Stimulated activated CD4-positive, alpha-beta T cell treated with anti-CD3 and anti-CD28 coated beads, TNF-alpha, amount 100 ng/mL, for 1 hour (primary cell): ENCODE results near the gene IGLL5.

Source experiments
- DNase-seq, 3 donors: peaks; one replicate each; pipeline ENCODE4 v3.0.0-alpha.2; 2020; ENCODE audit warnings: low read depth in 3 of 3, low spot score in 1 of 3

IGLL5 gene

DNA sequence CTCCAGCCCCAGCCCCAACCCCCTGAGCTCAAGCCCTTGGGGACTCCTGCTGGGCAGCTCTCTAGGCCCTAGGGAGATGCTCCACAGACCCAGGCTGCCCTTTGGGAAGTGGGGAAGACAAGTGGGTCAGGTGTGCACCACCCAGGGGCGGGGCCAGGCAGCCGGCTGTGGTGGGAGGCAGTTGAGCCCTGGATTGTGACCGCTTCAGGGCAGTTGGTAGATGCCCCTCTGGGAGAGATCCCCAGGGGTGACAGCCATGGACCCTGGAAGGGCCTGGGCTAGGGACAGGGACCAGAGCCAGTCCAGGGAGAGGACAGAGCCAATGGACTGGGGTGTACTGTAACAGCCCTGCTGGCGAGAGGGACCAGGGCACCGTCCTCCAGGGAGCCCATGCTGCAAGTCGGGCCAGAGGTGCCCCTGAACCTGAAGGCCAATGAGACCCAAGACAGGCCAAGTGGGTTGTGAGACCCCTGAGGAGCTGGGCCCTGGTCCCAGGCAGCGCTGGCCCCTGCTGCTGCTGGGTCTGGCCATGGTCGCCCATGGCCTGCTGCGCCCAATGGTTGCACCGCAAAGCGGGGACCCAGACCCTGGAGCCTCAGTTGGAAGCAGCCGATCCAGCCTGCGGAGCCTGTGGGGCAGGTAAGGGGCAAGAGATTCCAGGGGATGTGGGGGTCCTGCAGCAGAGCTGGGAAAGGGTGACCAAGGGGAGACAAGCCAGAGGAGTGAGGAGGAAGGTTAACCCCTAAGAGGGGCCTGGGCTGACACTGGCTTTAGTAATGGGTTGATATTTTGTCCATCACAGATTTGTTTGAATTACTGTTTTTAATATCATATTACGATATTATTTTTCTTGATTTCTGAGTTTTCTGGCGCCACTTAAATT, at the start of gene IGLL5:
Gene IGLL5, plus strand, starts transcription at position 196 of the 883 bp plus-strand sequence. Its CDS starts 238 bp downstream, at position 434.
- DNase-seq: no peak

DNA sequence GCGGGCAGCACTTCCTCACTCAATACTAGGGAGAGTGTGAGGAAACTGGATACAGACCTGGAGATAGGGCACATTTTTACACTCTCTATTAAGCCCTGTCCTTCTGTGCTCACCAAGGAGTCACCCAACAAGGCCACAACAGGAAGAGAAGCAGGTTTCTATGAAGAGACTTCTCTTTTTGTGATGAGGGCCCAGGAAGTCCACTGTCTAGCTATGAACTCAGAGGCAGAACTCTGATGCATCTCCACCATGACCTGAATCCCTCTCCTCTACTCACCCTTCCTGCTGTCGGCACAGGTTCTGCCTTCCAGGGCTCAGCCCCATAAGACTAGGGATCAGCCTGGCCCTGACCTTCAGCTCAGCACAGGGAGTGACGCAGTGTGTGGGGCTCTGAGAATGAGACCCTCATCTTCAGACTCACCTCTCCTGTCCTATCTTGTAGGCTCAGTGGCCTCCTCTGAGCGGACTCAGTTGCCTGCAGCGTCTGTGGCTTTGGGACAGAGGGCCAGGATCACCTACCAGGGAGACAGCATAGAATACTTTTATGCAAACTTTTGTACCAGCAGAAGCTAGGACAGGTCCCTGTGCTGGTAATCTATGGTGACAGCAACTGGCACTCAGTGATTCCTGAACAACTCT, 49.3 kb upstream of the IGLL5 start:
- DNase-seq: no peak

DNA sequence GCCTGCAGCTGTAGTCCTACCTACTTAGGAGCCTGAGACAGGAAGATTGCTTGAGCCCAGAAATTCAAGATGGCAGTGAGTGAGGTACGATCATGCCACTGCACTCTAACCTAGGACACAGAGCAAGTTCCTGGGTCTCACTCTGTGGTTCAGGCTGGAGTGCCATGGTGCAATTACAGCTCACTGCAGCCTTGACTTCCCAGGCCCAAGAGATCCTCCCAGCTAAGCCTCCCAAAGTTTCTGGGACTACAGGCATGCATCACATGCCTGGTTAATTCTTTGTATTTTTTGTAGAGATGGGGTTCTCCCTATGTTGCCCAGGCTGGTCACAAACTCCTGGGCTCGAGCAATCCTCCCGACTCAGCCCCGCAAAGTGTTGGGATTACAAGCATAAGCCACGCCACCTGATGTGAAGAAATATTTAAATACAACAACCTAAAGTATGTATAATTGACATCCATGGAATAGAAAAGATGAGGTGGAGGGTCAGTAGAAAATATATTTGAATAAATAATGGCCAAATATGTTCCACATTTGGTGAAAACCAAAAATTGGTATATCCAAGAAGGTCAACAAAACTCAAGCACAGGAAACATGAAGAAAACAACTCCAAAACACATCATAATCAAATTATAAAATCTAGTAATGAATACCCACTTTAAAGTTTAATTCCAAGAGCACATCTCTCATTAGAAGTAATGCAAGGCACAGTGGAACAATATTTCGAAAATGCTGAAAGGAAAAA, 47.9 kb upstream of the IGLL5 start:
- no peak for DNase-seq

DNA sequence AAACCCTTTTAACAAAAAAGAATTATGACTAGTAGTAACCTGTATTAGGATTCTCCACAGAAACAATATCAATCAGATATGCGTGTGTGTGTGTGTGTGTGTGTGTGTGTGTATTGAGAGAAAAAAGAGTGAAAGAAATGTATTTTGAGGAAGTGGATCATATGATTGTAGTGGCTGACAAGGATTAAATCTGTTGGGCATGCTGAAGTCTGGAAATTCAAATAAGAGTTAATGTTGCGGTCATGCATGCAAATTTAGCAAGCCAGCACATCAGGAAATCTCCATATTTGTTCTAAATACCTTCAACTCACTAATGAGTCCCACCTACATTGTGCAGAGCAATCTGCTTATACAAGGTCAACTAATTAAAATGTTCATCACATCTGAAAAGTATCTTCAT, 46.8 kb upstream of the IGLL5 start:
- no peak for DNase-seq

DNA sequence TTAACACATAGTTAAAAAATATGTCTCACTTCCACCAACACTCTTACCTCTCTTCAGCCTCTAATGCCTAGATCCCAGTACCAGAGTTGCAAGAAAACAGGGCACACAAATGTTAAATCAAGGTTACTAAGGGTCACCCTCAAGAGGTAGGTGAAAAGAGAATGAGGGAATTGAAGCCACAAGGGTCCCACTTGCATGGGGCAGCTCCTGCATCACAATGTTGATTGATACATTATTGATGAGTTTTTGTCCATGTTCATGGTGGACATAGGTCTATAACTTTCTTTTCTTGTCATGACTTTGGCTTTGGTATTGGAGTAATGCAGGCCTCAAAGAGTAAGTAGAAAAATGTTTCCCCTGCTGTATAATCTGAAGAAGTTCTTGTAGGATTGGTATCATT, 46.0 kb upstream of the IGLL5 start:
- DNase-seq: no peak

DNA sequence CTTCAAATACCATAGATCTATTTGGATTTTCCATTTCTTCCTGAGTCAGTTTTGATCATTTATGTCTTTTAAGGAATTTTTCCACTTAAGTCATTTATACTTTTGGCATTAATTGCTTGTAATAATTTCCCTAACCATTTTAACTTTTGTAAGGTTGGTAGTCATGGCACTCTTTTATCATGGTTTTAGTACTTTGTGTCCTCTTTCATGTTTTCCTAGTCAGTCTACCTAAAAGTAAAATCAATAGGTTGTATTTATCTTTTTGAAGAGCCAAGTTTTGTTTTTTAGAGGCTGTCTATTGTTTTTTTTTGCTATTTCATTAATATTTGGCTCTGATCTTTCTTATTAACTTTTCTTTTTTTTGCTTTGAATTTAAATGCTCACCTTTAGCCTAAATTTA, 45.5 kb upstream of the IGLL5 start:
- DNase-seq: no peak

DNA sequence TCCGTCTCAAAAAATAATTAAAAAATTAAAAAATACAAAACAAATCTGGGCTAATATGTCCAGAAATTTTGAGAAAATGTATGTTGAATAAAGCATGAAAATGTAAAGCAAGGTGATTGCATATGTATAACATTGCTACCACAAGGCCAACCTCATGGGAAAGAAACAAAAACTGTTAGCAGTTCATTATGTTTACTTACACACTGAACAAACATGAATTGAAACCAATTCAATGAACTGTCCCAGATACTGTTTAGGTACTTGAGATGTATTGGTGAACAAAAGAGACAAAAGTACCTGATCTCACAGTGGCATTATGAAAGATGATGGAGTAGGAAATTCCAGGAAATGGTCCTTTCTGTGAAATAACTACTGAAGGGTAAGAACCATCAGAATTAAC, 43.8 kb upstream of the IGLL5 start:
- DNase-seq: no peak

DNA sequence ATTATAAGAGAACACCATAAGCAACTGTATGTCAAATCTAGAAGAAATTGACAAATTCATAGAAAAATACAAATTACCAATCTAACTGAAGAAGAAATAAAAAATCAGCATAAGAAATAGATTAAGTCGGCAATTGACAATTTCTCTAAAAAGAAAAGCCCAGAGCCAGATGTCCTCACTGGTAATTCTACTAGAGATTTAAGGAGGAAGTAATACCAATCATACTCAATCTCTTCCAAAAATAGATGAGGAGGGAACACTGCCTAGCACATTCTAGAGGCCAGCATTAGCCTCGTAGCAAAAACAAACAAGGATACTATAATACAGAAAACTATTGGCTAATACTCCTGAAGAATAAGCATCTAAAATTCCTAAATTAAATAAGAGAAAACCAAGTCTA, 40.4 kb upstream of the IGLL5 start:
- no peak for DNase-seq

DNA sequence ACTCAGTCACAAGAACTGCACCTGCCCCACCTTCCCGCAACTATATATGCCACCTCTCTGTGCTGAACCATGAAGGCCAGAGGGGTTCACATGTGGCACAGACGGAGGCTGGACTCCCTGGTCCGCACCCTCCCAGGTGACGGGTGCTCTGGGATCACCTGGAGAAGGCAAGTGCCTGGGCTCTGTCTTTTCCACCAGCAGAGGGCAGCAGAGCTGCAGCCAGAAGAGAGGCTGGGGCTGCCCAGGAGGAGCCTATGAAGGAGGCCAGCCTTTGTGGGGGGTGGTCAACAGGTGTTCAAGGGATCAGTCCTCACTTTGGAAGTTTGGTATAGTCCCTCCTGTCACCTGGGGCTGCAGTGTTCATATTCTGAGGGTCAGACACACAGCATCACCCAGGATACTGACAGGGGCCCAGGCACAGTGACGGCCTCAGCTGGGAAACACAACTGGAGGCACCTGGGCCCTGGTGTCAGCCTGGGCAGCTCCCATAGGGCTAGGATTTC, 39.2 kb upstream of the IGLL5 start:
- DNase-seq: peak; percentile 17 to 54 (median 43)

DNA sequence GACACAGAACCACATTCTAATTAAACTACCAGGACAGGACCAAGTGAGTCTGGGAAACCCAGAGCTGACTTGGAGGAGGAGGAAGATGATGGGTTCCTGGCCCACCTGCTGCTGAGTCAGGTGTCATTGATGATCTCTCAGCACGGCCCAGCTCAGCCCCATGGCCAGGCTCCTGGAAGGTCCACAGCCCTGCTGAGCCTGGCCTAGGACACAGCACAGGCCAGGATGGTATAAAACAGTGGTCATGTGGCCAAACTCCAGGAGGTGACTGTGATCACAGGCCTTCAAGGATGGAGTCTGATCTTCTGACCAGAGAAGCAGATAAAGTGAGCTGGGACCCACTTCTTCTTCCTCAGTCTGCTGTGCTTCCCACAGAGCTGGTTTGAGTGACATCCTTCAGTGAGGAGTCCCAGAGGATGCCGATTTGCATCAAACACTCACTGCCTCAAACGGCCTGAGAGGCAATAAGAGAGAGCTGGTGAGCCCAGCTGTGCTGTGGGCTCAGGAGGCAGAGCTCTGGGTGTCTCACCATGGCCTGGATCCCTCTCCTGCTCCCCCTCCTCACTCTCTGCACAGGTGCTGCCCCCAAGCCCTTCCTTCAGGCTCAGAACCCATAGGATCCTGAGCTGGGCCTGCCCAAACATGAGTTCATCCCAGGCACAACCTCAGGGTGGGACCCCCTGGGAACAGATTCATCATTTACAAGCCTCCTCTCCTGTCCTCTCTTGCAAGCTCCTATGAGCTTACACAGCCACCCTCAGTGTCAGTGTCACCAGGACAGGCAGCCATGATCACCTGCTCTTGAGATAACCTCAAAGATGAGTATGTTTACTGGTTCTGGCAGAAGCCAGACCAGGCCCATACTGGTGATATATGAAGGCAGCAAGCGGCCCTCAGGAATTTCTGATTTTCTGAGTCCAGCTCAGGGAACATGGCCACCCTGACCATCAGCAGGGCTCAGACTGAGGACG, 37.7 kb upstream of the IGLL5 start:
- no peak for DNase-seq

DNA sequence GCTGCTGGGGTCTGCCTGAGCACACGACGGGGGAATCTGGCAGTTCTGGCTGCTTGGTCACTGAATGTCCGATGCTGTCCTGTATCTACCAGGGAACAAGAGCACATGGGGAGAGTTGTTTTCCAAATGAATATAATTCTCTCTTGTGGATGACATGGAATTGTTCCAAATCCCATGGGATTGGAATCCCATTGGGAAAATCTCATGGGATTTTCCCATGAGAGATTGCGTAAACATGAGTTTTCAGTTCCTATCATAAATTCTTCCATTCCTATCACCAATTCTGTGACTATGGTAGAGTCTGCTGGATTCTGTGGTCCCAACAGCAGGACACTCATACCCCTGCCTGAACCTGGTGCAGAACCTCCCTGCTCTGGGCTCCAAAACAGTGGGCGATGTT, 35.6 kb upstream of the IGLL5 start:
- DNase-seq: no peak

DNA sequence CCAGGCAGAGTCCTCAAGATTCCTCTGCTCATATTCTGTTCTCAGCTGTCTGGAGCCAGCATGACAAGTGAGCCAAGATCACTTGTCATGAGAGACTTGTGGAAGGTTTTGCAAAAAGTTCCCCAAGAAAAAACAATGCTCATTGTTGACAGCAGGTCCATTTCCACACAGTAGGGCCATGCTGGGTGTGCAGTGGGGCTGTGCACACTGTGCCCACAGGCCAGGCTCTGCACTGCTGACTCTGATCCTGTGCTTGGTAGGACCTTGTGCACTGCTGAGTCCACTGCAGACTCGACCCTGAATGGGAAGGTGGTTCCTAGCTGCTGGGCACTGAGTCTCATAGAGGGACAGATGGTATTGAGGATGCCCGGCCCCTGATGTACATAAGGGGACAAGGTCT, 33.9 kb upstream of the IGLL5 start:
- DNase-seq: no peak

DNA sequence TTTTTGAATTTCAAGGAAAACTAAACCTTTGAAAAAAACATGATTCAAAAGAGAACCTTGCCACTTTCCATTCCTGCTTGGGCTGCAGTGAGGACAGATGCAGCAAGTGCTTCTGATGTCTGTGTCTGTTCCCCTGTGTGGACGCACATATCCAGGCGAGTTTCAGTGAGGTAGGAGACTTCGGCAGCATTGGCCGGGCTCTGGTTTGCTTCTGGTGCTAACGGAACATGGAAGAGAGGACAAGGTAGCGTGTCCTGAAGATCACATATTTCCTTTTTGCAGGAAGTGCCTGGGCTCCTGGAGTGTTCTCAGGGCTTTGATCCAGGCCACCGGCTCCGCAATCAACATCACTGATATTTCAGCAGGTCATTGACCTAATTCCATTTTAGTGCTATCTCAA, 33.1 kb upstream of the IGLL5 start:
- no peak for DNase-seq

DNA sequence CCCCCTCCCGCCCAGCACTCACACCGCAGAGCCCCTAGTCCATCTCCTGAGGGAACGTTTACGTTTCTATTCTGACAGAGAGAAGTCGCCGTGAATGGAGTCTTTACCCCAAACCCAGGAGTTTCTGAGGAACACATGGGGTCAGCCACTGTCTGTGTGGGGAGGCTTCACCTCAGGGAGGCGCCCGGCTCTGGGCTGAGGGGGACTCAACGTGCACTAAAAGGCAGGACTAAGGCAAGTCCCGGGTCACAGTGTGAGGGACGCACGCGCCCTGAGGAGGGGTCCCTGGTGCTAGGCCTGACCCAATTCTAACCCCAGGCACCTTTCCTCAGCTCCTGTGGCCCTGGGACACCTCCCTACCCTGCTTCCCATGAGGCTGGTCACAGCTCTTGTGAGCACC, 32.5 kb upstream of the IGLL5 start:
- DNase-seq: no peak

DNA sequence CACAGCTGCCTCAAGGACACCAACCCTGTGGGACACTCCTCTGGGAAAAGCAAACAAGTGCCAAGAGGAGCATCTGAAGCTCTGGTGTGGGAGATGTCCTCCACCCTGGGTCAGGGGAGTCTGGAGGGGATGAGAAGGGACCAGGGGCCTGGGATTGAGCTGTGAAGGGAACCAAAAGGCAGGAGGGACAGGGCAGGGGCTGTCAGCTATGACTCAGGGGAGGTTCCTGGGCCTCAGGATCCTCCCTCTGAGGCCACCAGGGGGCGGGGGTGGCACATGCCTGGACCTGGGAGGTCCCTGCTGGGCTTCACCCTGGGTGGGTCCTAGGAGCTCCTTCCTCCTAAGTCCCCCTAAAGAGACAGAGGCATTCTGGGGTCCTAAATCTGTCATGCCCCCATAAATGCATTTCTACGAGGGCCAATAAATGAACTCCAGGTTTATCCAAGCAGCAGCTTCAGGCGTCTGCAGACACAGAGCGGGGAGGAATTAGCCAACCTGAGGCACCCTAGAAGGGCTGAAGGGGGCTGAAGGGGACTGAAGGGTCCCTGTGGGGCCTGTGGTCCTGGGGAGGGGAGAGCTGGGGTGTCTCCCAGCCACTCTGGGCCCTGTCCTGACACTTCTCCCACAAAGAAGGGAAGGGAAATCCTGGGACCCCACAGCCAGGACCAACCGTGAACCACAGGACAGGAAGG, 31.9 kb upstream of the IGLL5 start:
- no peak for DNase-seq

DNA sequence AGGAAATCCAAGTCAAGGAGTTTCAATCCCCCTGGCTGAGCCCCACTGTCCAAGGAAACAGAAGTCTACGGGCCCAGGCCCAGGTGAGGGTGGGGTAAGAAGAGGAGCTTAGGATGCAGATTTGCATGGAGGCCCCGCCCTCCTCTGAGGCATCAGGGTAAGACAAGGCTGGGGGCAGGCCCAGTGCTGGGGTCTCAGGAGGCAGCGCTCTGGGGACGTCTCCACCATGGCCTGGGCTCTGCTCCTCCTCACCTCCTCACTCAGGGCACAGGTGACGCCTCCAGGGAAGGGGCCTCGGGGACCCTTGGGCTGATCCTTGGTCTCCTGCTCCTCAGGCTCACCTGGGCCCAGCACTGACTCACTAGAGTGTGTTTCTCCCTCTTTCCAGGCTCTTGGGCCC, 31.3 kb upstream of the IGLL5 start:
- DNase-seq: no peak

DNA sequence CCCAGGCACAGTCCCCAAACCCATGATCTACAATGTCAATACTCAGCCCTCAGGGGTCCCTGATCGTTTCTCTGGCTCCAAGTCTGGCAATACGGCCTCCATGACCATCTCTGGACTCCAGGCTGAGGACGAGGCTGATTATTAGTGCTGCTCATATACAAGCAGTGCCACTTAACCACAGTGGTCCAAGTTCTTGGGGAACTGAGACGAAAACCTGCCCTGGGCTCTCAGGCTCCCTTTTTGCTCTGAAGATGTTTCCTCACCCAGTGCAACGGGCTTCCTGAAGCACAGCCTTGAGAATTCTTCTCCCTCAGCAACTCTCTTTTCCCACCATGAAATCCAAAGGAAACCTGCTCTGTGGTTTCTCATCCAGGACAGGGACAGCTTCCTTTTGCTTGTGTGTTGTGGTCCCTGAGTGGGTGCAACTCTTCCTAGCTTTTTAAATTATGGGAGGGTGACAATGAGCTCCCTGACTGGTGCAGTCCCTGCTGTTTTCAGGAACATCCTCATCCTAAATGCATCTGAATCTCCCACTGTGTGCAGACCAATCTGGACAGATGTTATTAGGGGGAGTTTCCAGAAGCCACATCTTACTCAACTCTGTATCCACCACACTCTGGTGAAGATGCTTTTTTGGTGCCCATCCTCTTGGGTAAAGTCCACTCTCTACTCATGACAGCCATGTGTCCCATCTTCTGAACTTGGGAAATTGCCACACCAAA, 30.6 kb upstream of the IGLL5 start:
- DNase-seq: no peak

DNA sequence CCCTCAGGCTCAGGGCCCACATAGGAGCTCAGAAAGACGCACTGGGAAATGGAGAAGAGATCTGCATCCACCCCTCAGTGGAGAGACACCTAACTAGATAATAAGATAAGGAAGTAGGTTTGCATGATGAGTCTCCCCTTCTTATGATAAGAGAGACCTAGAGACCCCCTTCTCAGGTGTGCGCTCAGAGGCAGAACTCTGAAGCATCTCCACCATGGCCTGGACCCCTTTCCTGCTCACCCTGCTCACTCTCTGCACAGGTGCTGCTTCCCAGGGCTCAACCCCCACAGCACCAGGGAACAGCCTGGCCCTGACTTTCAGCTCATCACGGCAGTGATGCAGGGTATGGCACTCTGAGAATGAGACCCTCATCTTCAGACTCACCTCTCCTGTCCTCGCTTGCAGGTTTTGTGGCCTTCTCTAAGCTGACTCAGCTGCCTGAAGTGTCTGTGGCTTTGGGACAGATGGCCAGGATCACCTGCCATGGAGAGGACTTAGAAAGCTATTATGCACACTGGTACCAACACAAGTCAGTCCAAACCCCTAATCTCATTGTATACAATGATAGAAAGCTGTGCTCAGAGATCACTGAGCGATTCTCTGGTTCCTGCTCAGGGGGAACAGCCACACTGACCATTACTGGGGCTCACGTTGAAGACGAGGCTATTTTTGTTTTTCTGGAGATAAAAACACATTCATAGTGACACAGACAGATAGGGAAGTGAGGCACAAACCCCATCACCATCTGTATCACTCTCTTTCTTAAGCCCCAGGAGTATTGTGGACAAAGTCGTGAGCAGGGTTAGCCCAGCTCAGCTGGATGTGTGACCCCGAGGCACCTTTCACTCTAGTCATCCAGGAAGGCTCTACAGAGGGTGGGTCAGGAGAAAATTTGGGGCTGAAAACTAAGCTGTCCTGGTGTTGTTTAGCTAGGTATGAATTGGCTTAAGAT, 29.7 kb upstream of the IGLL5 start:
- no peak for DNase-seq
